ENCODE results near the gene SHB.

The SHB gene

DNA sequence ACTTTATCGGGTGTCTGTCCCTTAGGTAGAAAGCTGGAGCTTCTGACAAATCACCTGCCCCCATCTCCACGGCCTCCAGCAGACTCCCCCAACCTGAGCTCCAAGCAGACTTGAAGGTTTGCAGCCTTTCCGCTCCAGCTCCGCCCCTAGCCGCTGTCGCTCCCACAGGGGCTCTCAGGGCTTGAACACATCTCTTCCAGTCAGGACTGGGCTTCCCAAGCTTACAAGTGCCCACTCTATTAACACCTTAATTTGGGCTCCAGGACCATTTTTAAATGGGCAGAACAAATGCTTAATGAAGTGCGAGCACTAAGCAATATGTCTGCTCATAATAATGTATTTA lies 147.9 kb downstream of the SHB start:
- no peak overlapping the region for H3K14ac ChIP-seq (ENCODE audit: low read length)
- no peak overlapping the region for H2BK5ac ChIP-seq (ENCODE audit: low read depth, low read length, poor library complexity)
- no peak overlapping the region for H2AFZ ChIP-seq (ENCODE audit: insufficient read depth, low read length, poor library complexity)
- H2BK12ac ChIP-seq (ENCODE audit: low read length) = no peak overlapping the region
- H4K12ac ChIP-seq (ENCODE audit: low read depth, low read length) = no peak overlapping the region
- no peak overlapping the region for H2BK120ac ChIP-seq (ENCODE audit: insufficient read depth, low read length, poor library complexity)
- no peak for DNase-seq
- H3K4ac ChIP-seq (ENCODE audit: low read depth, low read length) = no peak overlapping the region
- H3K36me3 ChIP-seq (ENCODE audit: control insufficient read depth in 1 of 2, insufficient read depth in 2 of 2, low read length in 2 of 2) = peaks cover 56 to 63% of the 10 kb centered on the region in 2 experiments
- no peak overlapping the region for H3K27ac ChIP-seq (ENCODE audit: low read depth, low read length)
- no peak overlapping the region for H3K18ac ChIP-seq (ENCODE audit: low read length)
- no peaks in the 10 kb centered on the region for H3K79me2 ChIP-seq (ENCODE audit: control insufficient read depth, insufficient read depth, low read length, poor library complexity)
- H3K4me3 ChIP-seq (ENCODE audit: low read depth, low read length) = no peak overlapping the region
- H3K4me1 ChIP-seq (ENCODE audit: control insufficient read depth in 1 of 2, insufficient read depth in 2 of 2, low read length in 2 of 2) = peaks cover 13 to 20% of the 10 kb centered on the region in 2 experiments
- H4K8ac ChIP-seq (ENCODE audit: low read depth, low read length) = no peak overlapping the region
- WGBS (ENCODE audit: extremely low coverage, insufficient coverage, insufficient read length) = no CpG with 5 or more reads among the region's 7 CpGs
- H3K9ac ChIP-seq (ENCODE audit: low read length) = no peak overlapping the region
- H3K27me3 ChIP-seq (ENCODE audit: insufficient read depth, low read length) = no peaks in the 10 kb centered on the region
- no peak overlapping the region for H3K23ac ChIP-seq (ENCODE audit: low read length)
- H3K9me3 ChIP-seq (ENCODE audit: insufficient read depth, low read depth, low read length) = no peaks in the 10 kb centered on the region
- H2AK5ac ChIP-seq (ENCODE audit: low read length) = no peak overlapping the region
- H3K79me1 ChIP-seq (ENCODE audit: low read length) = peaks cover 2% of the 10 kb centered on the region
- H4K91ac ChIP-seq (ENCODE audit: low read depth, low read length) = no peak overlapping the region
- no peak overlapping the region for H3K4me2 ChIP-seq (ENCODE audit: low read length)

DNA sequence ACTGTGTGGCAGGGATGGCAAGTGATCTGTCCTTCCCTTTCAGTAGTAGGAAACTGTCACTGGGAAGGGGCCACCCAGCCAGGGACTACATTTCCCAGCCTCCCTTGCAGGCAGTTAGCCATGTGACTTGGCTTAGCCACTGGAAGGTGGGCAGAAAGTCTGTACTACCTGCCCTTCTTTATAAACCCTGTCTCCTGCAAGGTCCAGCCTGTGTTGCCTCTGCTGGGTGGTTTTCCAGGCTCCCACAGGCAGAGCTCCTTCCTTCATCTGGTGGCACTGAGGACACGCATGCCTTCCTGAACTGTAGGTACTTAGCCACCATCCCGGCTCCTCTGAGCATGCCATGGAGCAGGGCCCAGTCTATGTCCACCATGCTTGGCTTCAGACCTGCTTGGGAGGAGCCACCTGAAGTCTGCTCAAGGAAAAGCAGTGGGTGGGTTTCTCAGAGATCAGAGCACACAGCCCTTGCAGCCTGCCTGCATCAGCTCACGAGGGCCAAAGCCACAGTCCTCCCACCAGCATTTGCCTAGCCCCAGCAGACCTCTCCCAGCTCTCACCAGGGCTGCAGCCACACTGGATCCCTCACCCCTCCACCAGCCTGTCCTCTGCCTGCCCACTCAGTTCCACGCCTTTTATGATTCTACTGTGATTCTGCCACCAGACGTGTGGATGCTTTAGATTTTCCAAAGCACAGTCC lies 148.4 kb downstream of the SHB start:
- WGBS (ENCODE audit: extremely low coverage, insufficient coverage, insufficient read length) = no CpG with 5 or more reads among the region's 5 CpGs
- Histone ChIP-seq H3K4ac (ENCODE audit: low read depth, low read length) (no peak overlapping the region), H3K9me3 (ENCODE audit: insufficient read depth, low read depth, low read length) (no peaks in the 10 kb centered on the region), H3K79me1 (ENCODE audit: low read length) (peaks cover 2% of the 10 kb centered on the region), H3K27ac (ENCODE audit: low read depth, low read length) (no peak overlapping the region), H3K4me1 (ENCODE audit: control insufficient read depth in 1 of 2, insufficient read depth in 2 of 2, low read length in 2 of 2) (peaks cover 13 to 16% of the 10 kb centered on the region in 2 experiments), H2BK5ac (ENCODE audit: low read depth, low read length, poor library complexity) (no peak overlapping the region), H3K9ac (ENCODE audit: low read length) (no peak overlapping the region), H3K23ac (ENCODE audit: low read length) (no peak overlapping the region), H3K18ac (ENCODE audit: low read length) (no peak overlapping the region), H2AK5ac (ENCODE audit: low read length) (no peak overlapping the region), H2BK120ac (ENCODE audit: insufficient read depth, low read length, poor library complexity) (no peak overlapping the region), H3K27me3 (ENCODE audit: insufficient read depth, low read length) (no peaks in the 10 kb centered on the region), H4K91ac (ENCODE audit: low read depth, low read length) (no peak overlapping the region), H3K36me3 (ENCODE audit: control insufficient read depth in 1 of 2, insufficient read depth in 2 of 2, low read length in 2 of 2) (peaks cover 60 to 67% of the 10 kb centered on the region in 2 experiments), H4K12ac (ENCODE audit: low read depth, low read length) (no peak overlapping the region), H3K4me3 (ENCODE audit: low read depth, low read length) (no peak overlapping the region), H3K14ac (ENCODE audit: low read length) (no peak overlapping the region), H2AFZ (ENCODE audit: insufficient read depth, low read length, poor library complexity) (no peak overlapping the region), H3K4me2 (ENCODE audit: low read length) (no peak overlapping the region), H2BK12ac (ENCODE audit: low read length) (no peak overlapping the region), H3K79me2 (ENCODE audit: control insufficient read depth, insufficient read depth, low read length, poor library complexity) (no peaks in the 10 kb centered on the region), H4K8ac (ENCODE audit: low read depth, low read length) (no peak overlapping the region)
- DNase-seq = no peak

DNA sequence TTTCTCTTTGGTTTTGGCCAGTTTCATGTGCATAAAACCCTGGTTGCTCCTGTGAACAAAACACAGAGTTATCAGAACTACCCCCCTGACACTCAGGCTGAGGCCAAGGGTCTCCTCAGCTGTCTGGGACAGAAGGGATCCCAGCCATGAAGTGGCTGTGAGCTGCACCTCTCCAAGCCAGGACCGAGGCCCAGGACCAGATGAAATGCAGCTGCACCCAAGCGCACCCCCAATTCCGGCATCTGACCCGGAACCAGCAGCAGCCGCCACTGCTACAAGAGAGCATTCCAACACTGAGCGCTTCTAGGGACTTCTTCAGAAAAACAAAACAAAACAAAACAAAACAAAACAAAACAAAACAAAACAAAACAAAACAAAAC lies 149.1 kb downstream of the SHB start:
- H3K9ac ChIP-seq (ENCODE audit: low read length) = no peak overlapping the region
- H2BK5ac ChIP-seq (ENCODE audit: low read depth, low read length, poor library complexity) = no peak overlapping the region
- no peak overlapping the region for H3K14ac ChIP-seq (ENCODE audit: low read length)
- no CpG with 5 or more reads among the region's 6 CpGs for WGBS (ENCODE audit: extremely low coverage, insufficient coverage, insufficient read length)
- H4K8ac ChIP-seq (ENCODE audit: low read depth, low read length) = no peak overlapping the region
- H3K79me1 ChIP-seq (ENCODE audit: low read length) = peaks cover 2% of the 10 kb centered on the region
- H3K27me3 ChIP-seq (ENCODE audit: insufficient read depth, low read length) = no peaks in the 10 kb centered on the region
- H3K9me3 ChIP-seq (ENCODE audit: insufficient read depth, low read depth, low read length) = no peaks in the 10 kb centered on the region
- H3K36me3 ChIP-seq (ENCODE audit: control insufficient read depth in 1 of 2, insufficient read depth in 2 of 2, low read length in 2 of 2) = peaks cover 60 to 67% of the 10 kb centered on the region in 2 experiments
- no peak overlapping the region for H3K27ac ChIP-seq (ENCODE audit: low read depth, low read length)
- no peak overlapping the region for H2BK12ac ChIP-seq (ENCODE audit: low read length)
- no peak overlapping the region for H2AK5ac ChIP-seq (ENCODE audit: low read length)
- H3K4me2 ChIP-seq (ENCODE audit: low read length) = no peak overlapping the region
- H3K18ac ChIP-seq (ENCODE audit: low read length) = no peak overlapping the region
- H2BK120ac ChIP-seq (ENCODE audit: insufficient read depth, low read length, poor library complexity) = no peak overlapping the region
- DNase-seq = no peak
- H3K4ac ChIP-seq (ENCODE audit: low read depth, low read length) = no peak overlapping the region
- H4K12ac ChIP-seq (ENCODE audit: low read depth, low read length) = no peak overlapping the region
- no peak overlapping the region for H3K23ac ChIP-seq (ENCODE audit: low read length)
- no peak overlapping the region for H3K4me3 ChIP-seq (ENCODE audit: low read depth, low read length)
- H4K91ac ChIP-seq (ENCODE audit: low read depth, low read length) = no peak overlapping the region
- no peaks in the 10 kb centered on the region for H3K79me2 ChIP-seq (ENCODE audit: control insufficient read depth, insufficient read depth, low read length, poor library complexity)
- H3K4me1 ChIP-seq (ENCODE audit: control insufficient read depth in 1 of 2, insufficient read depth in 2 of 2, low read length in 2 of 2) = peaks cover 13 to 16% of the 10 kb centered on the region in 2 experiments
- H2AFZ ChIP-seq (ENCODE audit: insufficient read depth, low read length, poor library complexity) = no peak overlapping the region

DNA sequence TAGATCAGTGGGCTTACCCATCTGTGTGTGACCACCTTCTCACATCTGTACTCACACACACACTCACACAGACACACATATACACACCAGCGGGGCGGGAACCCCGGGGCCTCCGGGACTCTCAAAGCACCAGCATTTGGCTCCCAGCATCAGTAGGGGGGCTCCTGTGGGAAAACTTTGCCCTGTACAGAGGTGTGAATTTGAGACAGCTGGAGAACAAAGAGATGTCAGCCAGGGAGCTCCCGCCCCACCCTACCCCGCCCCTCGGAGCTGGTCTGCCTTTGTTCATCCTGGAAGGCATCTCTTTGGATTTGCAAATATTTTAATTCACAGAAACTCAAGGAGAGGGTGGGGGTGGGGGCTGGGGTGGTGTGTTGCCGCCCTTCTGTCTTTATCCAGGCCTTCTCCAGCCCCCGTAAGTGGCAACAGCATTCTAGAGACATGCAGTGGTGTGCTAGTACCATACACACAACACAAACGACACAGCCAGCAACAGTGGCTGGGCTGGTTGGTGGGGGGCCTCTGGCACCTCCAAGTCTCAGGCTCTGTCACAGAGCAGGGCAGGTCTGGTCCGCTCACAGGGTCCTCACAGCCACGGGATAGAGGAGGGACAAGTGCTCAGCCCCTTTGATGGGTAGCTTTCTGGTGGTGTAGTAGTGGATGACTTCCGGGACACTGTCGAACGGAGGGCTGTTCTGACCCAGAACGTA lies 149.6 kb downstream of the SHB start:
- peaks cover 60 to 67% of the 10 kb centered on the region in 2 experiments for H3K36me3 ChIP-seq (ENCODE audit: control insufficient read depth in 1 of 2, insufficient read depth in 2 of 2, low read length in 2 of 2)
- H3K18ac ChIP-seq (ENCODE audit: low read length) = no peak overlapping the region
- H3K79me1 ChIP-seq (ENCODE audit: low read length) = peaks cover 2% of the 10 kb centered on the region
- no peaks in the 10 kb centered on the region for H3K9me3 ChIP-seq (ENCODE audit: insufficient read depth, low read depth, low read length)
- no peak overlapping the region for H2AFZ ChIP-seq (ENCODE audit: insufficient read depth, low read length, poor library complexity)
- H2BK120ac ChIP-seq (ENCODE audit: insufficient read depth, low read length, poor library complexity) = no peak overlapping the region
- no peak overlapping the region for H3K14ac ChIP-seq (ENCODE audit: low read length)
- no peak overlapping the region for H4K91ac ChIP-seq (ENCODE audit: low read depth, low read length)
- no peak overlapping the region for H3K4ac ChIP-seq (ENCODE audit: low read depth, low read length)
- no peak overlapping the region for H3K4me2 ChIP-seq (ENCODE audit: low read length)
- no peaks in the 10 kb centered on the region for H3K79me2 ChIP-seq (ENCODE audit: control insufficient read depth, insufficient read depth, low read length, poor library complexity)
- H3K27ac ChIP-seq (ENCODE audit: low read depth, low read length) = no peak overlapping the region
- H4K8ac ChIP-seq (ENCODE audit: low read depth, low read length) = no peak overlapping the region
- H3K4me3 ChIP-seq (ENCODE audit: low read depth, low read length) = no peak overlapping the region
- WGBS (ENCODE audit: extremely low coverage, insufficient coverage, insufficient read length) = no CpG with 5 or more reads among the region's 16 CpGs
- no peaks in the 10 kb centered on the region for H3K27me3 ChIP-seq (ENCODE audit: insufficient read depth, low read length)
- H3K4me1 ChIP-seq (ENCODE audit: control insufficient read depth in 1 of 2, insufficient read depth in 2 of 2, low read length in 2 of 2) = peaks cover 13 to 16% of the 10 kb centered on the region in 2 experiments
- H4K12ac ChIP-seq (ENCODE audit: low read depth, low read length) = no peak overlapping the region
- no peak overlapping the region for H2AK5ac ChIP-seq (ENCODE audit: low read length)
- no peak overlapping the region for H3K9ac ChIP-seq (ENCODE audit: low read length)
- DNase-seq = no peak
- no peak overlapping the region for H2BK5ac ChIP-seq (ENCODE audit: low read depth, low read length, poor library complexity)
- H3K23ac ChIP-seq (ENCODE audit: low read length) = no peak overlapping the region
- no peak overlapping the region for H2BK12ac ChIP-seq (ENCODE audit: low read length)
